ENCODE results near the gene TMA7. TPM values are rescaled to one million over a fixed set of nuclear protein-coding genes. Genes with fewer than 3 reads are reported as not detected.
A peak's percentile ranks its signal among the peaks of the same experiment; 100 is the strongest.

TMA7 gene
- total and polyA plus RNA-seq, 2 of the 13 experiments (the other 11 are each of a cell fraction or from before 2014, with no cell fraction given) = 100 to 486 TPM

GRCh38 chr3:48432411-48433371, 7.4 kb upstream of the TMA7 start (continued):
- TF ChIP-seq AHDC1 (CRISPR knock-in tag; IDR thresholded peaks at IDR 0.05; ENCODE audit: borderline replicate concordance) = no peak
- TF ChIP-seq SAP130 (CRISPR knock-in tag; IDR thresholded peaks at IDR 0.05; ENCODE audit: low read depth) = no peak; the same call in 1 of the 2 replicates
- 0 out of 2 replicates have a peak, but pooled peaks have one; percentile 21 for TF ChIP-seq ZNF83 (CRISPR knock-in tag; IDR thresholded peaks at IDR 0.05; ENCODE audit: borderline replicate concordance)
- TF ChIP-seq FOXK2 (IDR thresholded peaks at IDR 0.05) = no peak
- 0 out of 2 replicates have a peak, but pooled peaks have one; percentile 2 for TF ChIP-seq PHF8 (CRISPR knock-in tag; IDR thresholded peaks at IDR 0.05)
- no peak for TF ChIP-seq NRL (CRISPR knock-in tag; IDR thresholded peaks at IDR 0.05; ENCODE audit: borderline replicate concordance)
- no peak for TF ChIP-seq ZNF577 (CRISPR knock-in tag; IDR thresholded peaks at IDR 0.05; ENCODE audit: borderline replicate concordance, low read depth)
- no peak for TF ChIP-seq ZNF75D (CRISPR knock-in tag; IDR thresholded peaks at IDR 0.05; ENCODE audit: borderline replicate concordance)
- 0 out of 2 replicates have a peak, but pooled peaks have one; percentile 35 for TF ChIP-seq MEIS1 (CRISPR knock-in tag; IDR thresholded peaks at IDR 0.05; ENCODE audit: borderline replicate concordance)
- 0 out of 2 replicates have a peak, but pooled peaks have one; percentile 34 for TF ChIP-seq ZFY (CRISPR knock-in tag; IDR thresholded peaks at IDR 0.05)
- TF ChIP-seq ZNF256 (CRISPR knock-in tag; conservative IDR thresholded peaks at IDR 0.05) = no peak
- no peak for TF ChIP-seq KLF16 (CRISPR knock-in tag; IDR thresholded peaks at IDR 0.05)
- no peak for TF ChIP-seq PRDM4 (CRISPR knock-in tag; IDR thresholded peaks at IDR 0.05; ENCODE audit: borderline replicate concordance)
- no peak for TF ChIP-seq HNF1B (CRISPR knock-in tag; IDR thresholded peaks at IDR 0.05)
- no peak for TF ChIP-seq ZNF547 (CRISPR knock-in tag; IDR thresholded peaks at IDR 0.05)
- 0 out of 2 replicates have a peak, but pooled peaks have one; percentile 4 for TF ChIP-seq ZFX (CRISPR knock-in tag; IDR thresholded peaks at IDR 0.05; ENCODE audit: low read depth)
